Progenitor cell of endocrine pancreas (in vitro differentiated cells): Measurements from ENCODE around the gene NR6A1. TPM values are rescaled to one million over a fixed set of nuclear protein-coding genes. Genes with fewer than 3 reads are reported as not detected.

Source experiments
- DNase-seq: peaks from one replicate; pipeline ENCODE4 v3.0.0; 2021; ENCODE audit warnings: low spot score; ENCODE audit not compliant: unreplicated experiment
- H3K27ac Mint-ChIP-seq: 2 replicates; pipeline ENCODE4 v1.8.0; 2021; ENCODE audit warnings: mild to moderate bottlenecking, moderate library complexity, mixed read lengths
- H3K27me3 Mint-ChIP-seq: 2 replicates; pipeline ENCODE4 v1.8.0; 2021; ENCODE audit warnings: mixed read lengths
- H3K36me3 Mint-ChIP-seq: 2 replicates; pipeline ENCODE4 v1.8.0; 2022; ENCODE audit warnings: mixed read lengths; ENCODE audit not compliant: insufficient read depth
- H3K4me1 Mint-ChIP-seq: 2 replicates; pipeline ENCODE4 v1.8.0; 2021; ENCODE audit warnings: low read depth, mixed read lengths
- H3K4me3 Mint-ChIP-seq: 2 replicates; pipeline ENCODE4 v1.8.0; 2021; ENCODE audit warnings: low read depth, mild to moderate bottlenecking, moderate library complexity, mixed read lengths
- H3K9me3 Mint-ChIP-seq: 2 replicates; pipeline ENCODE4 v1.8.0; 2021; ENCODE audit warnings: low read depth, mixed read lengths
- CTCF ChIP-seq: fragments of 200-600 bp; sonication (generic); IDR thresholded peaks from one replicate; pipeline ENCODE4 v1.5.0; 2021; ENCODE audit warnings: antibody characterized with exemption, mild to moderate bottlenecking; ENCODE audit not compliant: unreplicated experiment
- total RNA-seq: library from RNA; stranded (reverse); gene quantifications from 2 replicates; pipeline ENCODE4 v1.2.1, GENCODE V29; 2021

The NR6A1 gene
- total RNA-seq, 1 donor from 2014 or later: 86.4 TPM

DNA sequence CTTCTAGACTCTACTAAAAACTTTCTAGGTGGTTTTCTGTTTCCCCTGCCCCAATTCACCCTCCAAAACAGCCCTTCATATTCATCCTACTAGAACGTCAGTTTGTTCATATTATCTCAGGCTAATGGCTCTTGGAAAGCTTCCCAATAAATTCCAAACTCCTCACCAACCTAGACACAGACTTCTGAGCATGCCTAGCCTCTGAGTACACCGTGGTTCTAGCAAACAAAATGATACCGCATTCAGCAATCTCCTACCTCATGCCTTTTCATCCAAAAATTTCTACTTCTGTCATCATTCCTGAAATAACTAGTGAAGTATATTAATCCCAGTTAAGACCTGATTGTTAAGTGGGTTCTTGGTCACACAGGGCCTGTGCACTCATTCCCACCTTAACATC, 217.4 kb downstream of the NR6A1 start:
- H3K4me1 Mint-ChIP-seq: peaks cover 12% of the 10 kb centered on the region
- no peak overlapping the region for H3K4me3 Mint-ChIP-seq

GRCh38 chr9:124552273-124552605, 218.9 kb downstream of the NR6A1 start:
- H3K4me1 Mint-ChIP-seq: peaks cover 1% of the 10 kb centered on the region
- H3K27ac Mint-ChIP-seq: no peak overlapping the region
- no peak for DNase-seq
- H3K4me3 Mint-ChIP-seq: no peak overlapping the region
- peaks cover 4% of the 10 kb centered on the region for H3K36me3 Mint-ChIP-seq
- TF ChIP-seq CTCF: no peak
- no peaks in the 10 kb centered on the region for H3K9me3 Mint-ChIP-seq
- no peaks in the 10 kb centered on the region for H3K27me3 Mint-ChIP-seq

More for the DNA sequence above, 217.4 kb downstream of the NR6A1 start:
- no peak for TF ChIP-seq CTCF
- Mint-ChIP-seq H3K36me3 (peaks cover 4% of the 10 kb centered on the region), H3K27me3 (no peaks in the 10 kb centered on the region), H3K27ac (no peak overlapping the region), H3K9me3 (no peaks in the 10 kb centered on the region)
- no peak for DNase-seq

- H3K4me1 Mint-ChIP-seq: peaks cover 4% of the 10 kb centered on the region
- no peak overlapping the region for H3K27ac Mint-ChIP-seq
- H3K9me3 Mint-ChIP-seq: no peaks in the 10 kb centered on the region
- peak; percentile 80 for TF ChIP-seq CTCF
- no peaks in the 10 kb centered on the region for H3K27me3 Mint-ChIP-seq
- DNase-seq: peak; percentile 32
- H3K36me3 Mint-ChIP-seq: peaks cover 4% of the 10 kb centered on the region
- no peak overlapping the region for H3K4me3 Mint-ChIP-seq
Measured at GRCh38 chr9:124551472-124552272, 219.4 kb downstream of the NR6A1 start.

- H3K9me3 Mint-ChIP-seq: no peaks in the 10 kb centered on the region
Measured at GRCh38 chr9:124550072-124550471, 221.0 kb downstream of the NR6A1 start.

DNA sequence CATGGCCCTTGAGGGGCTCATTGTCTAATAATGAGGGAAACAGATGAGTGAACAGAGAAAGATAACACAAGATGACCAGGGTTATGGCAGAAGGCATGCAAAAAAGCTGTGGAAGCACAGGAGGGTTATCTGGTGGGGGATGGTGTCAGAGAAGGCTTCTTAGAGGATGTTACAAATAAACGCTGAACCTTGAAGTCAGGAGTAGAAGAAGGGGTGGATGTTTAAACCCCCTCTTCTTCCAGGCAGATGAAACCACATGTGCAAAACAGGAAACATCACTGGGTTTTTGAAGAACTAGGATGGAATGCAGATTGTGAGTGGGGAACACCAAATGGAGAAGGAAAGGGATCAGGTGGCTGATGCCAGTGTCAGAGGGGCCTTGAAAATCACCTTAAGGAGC, 222.1 kb downstream of the NR6A1 start:
- DNase-seq: no peak
- Mint-ChIP-seq H3K4me3 (no peak overlapping the region), H3K36me3 (peaks cover 4% of the 10 kb centered on the region), H3K27ac (no peak overlapping the region), H3K4me1 (peaks cover 9% of the 10 kb centered on the region), H3K9me3 (no peaks in the 10 kb centered on the region), H3K27me3 (no peaks in the 10 kb centered on the region)
- TF ChIP-seq CTCF: no peak

More at GRCh38 chr9:124550072-124550471, 221.0 kb downstream of the NR6A1 start:
- DNase-seq: no peak
- peaks cover 4% of the 10 kb centered on the region for H3K36me3 Mint-ChIP-seq
- peaks cover 5% of the 10 kb centered on the region for H3K4me1 Mint-ChIP-seq
- no peaks in the 10 kb centered on the region for H3K27me3 Mint-ChIP-seq
- no peak overlapping the region for H3K27ac Mint-ChIP-seq
- TF ChIP-seq CTCF: no peak
- H3K4me3 Mint-ChIP-seq: no peak overlapping the region
